Endothelial cell (in vitro differentiated cells): ENCODE measurements around the gene EXT2. TPM values are rescaled to one million over a fixed set of nuclear protein-coding genes. Genes with fewer than 3 reads are reported as not detected.

Source experiments
- DNase-seq: peaks from one replicate; pipeline ENCODE4 v3.0.0; 2021; ENCODE audit warnings: low spot score
- H3K27ac Mint-ChIP-seq: one replicate; pipeline ENCODE4 v1.8.0; 2021; ENCODE audit warnings: mixed read lengths, inconsistent platforms; ENCODE audit not compliant: unreplicated experiment
- H3K27me3 Mint-ChIP-seq: one replicate; pipeline ENCODE4 v1.8.0; 2021; ENCODE audit warnings: mild to moderate bottlenecking, moderate library complexity, mixed read lengths, inconsistent platforms; ENCODE audit not compliant: unreplicated experiment
- H3K36me3 Mint-ChIP-seq: one replicate; pipeline ENCODE4 v1.8.0; 2021; ENCODE audit warnings: mild to moderate bottlenecking, low read depth, mixed read lengths, inconsistent platforms; ENCODE audit not compliant: unreplicated experiment
- H3K4me1 Mint-ChIP-seq: one replicate; pipeline ENCODE4 v1.8.0; 2021; ENCODE audit warnings: mild to moderate bottlenecking, mixed read lengths, inconsistent platforms; ENCODE audit not compliant: unreplicated experiment
- H3K4me3 Mint-ChIP-seq: one replicate; pipeline ENCODE4 v1.8.0; 2021; ENCODE audit warnings: mild to moderate bottlenecking, mixed read lengths, inconsistent platforms; ENCODE audit not compliant: unreplicated experiment
- H3K9me3 Mint-ChIP-seq: one replicate; pipeline ENCODE4 v1.8.0; 2021; ENCODE audit warnings: mixed read lengths, inconsistent platforms; ENCODE audit not compliant: unreplicated experiment
- total RNA-seq: library from RNA; stranded (reverse); fragmentation: NEBNext Ultra II Directional; extraction: Animal tissue kit (Norgen Biotek cat#: 25700); gene quantifications from one replicate; pipeline ENCODE4 v1.2.1, GENCODE V29; 2021; ENCODE audit not compliant: unreplicated experiment
- TF ChIP-seq, protein P1 (sequence below): fragments of 200-600 bp; sonication (generic); IDR thresholded peaks from one replicate; pipeline ENCODE4 v1.5.0; 2021; ENCODE audit warnings: antibody characterized with exemption; ENCODE audit not compliant: unreplicated experiment

Gene EXT2
- total RNA-seq, 1 donor from 2014 or later = 96.8 TPM

- Mint-ChIP-seq H3K36me3 (peaks cover 42% of the 10 kb centered on the region), H3K27ac (no peak overlapping the region), H3K27me3 (peaks cover 3% of the 10 kb centered on the region), H3K4me3 (no peak overlapping the region), H3K4me1 (peaks cover 21% of the 10 kb centered on the region), H3K9me3 (peaks cover 12% of the 10 kb centered on the region)
- TF ChIP-seq, protein P1, sequence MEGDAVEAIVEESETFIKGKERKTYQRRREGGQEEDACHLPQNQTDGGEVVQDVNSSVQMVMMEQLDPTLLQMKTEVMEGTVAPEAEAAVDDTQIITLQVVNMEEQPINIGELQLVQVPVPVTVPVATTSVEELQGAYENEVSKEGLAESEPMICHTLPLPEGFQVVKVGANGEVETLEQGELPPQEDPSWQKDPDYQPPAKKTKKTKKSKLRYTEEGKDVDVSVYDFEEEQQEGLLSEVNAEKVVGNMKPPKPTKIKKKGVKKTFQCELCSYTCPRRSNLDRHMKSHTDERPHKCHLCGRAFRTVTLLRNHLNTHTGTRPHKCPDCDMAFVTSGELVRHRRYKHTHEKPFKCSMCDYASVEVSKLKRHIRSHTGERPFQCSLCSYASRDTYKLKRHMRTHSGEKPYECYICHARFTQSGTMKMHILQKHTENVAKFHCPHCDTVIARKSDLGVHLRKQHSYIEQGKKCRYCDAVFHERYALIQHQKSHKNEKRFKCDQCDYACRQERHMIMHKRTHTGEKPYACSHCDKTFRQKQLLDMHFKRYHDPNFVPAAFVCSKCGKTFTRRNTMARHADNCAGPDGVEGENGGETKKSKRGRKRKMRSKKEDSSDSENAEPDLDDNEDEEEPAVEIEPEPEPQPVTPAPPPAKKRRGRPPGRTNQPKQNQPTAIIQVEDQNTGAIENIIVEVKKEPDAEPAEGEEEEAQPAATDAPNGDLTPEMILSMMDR = no peak
- DNase-seq = no peak
These were observed 96.0 kb downstream of the EXT2 start for GRCh38 chr11:44191322-44192016.

GRCh38 chr11:44192017-44192385 is 96.5 kb downstream of the EXT2 start:
- peaks cover 46% of the 10 kb centered on the region for H3K36me3 Mint-ChIP-seq
- H3K27ac Mint-ChIP-seq = no peak overlapping the region
- no peak for DNase-seq
- TF ChIP-seq, protein P1 = no peak
- peaks cover 12% of the 10 kb centered on the region for H3K9me3 Mint-ChIP-seq
- no peak overlapping the region for H3K4me3 Mint-ChIP-seq
- peaks cover 3% of the 10 kb centered on the region for H3K27me3 Mint-ChIP-seq
- peaks cover 21% of the 10 kb centered on the region for H3K4me1 Mint-ChIP-seq

GRCh38 chr11:44192462-44193100 is 97.1 kb downstream of the EXT2 start:
- Mint-ChIP-seq H3K36me3 (peaks cover 42% of the 10 kb centered on the region), H3K9me3 (peaks cover 8% of the 10 kb centered on the region), H3K4me1 (peaks cover 21% of the 10 kb centered on the region), H3K4me3 (no peak overlapping the region), H3K27ac (no peak overlapping the region), H3K27me3 (no peaks in the 10 kb centered on the region)
- no peak for DNase-seq
- TF ChIP-seq, protein P1 = no peak

DNA sequence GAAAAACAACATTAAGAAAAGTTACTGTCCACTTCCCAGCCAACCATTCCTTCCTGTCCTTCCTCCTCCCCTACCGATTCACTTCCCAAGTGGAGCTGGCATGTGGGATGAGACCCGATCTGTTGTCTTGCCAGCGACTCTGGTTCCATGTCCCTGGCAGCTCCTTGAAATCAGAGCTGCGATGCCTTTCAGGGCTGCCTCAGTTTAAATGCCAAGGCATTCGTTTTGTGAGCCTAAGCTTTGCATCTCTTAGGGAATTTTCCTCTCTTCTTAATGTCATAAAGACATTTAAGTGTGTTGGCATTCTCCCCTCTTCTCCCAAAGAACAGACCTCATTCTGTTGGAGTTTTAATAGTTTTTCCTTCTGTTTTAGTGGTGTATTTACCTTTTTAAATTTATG is 98.4 kb downstream of the EXT2 start:
- no peak overlapping the region for H3K27ac Mint-ChIP-seq
- no peak overlapping the region for H3K4me3 Mint-ChIP-seq
- TF ChIP-seq, protein P1 = no peak
- H3K9me3 Mint-ChIP-seq = peaks cover under 1% of the 10 kb centered on the region
- H3K27me3 Mint-ChIP-seq = no peaks in the 10 kb centered on the region
- H3K36me3 Mint-ChIP-seq = peaks cover 35% of the 10 kb centered on the region
- no peak for DNase-seq
- peaks cover 22% of the 10 kb centered on the region for H3K4me1 Mint-ChIP-seq

DNA sequence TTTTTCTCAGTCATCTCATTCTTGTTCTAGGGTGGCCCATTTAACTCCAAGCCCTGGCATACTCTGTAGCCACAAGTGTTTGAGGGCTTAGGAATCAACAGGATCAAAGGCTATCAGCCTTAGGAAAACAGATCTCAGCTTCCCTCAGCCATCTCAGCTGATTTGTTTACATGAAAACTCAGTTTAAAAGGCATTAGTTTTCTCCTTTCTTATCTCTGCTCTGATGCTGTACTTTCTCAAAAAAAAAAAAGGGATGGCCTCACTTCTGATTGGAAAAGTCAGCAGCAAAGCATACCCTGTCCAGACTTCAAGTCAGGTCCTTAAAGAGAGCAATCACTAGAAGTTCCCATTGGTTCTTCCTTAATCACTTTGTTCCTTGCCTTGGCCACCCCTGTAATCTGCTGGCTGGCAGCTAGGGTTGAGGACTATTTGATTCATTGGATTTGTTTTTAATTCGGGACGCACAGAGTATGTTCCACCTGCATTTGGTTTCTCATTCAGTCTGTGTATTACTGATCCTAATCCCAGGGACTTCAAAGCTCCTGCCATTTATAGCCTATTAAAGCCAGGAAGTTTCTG is 102.8 kb downstream of the EXT2 start:
- Mint-ChIP-seq H3K36me3 (peaks cover 17% of the 10 kb centered on the region), H3K4me1 (peaks cover 8% of the 10 kb centered on the region), H3K9me3 (no peaks in the 10 kb centered on the region), H3K27me3 (no peaks in the 10 kb centered on the region), H3K4me3 (no peak overlapping the region), H3K27ac (no peak overlapping the region)
- no peak for DNase-seq
- TF ChIP-seq, protein P1 = no peak
